H1 (cell line): ENCODE data around the gene SGK2. TPM values are rescaled to one million over a fixed set of nuclear protein-coding genes. Genes with fewer than 3 reads are reported as not detected.

ENCODE experiments used
- CTCF ChIA-PET: fragments of 300-600 bp; sonication (Branson Sonifier 250); formaldehyde crosslinking; loops from one replicate; lab custom pipeline; 2021; ENCODE audit not compliant: partially characterized antibody; lab: Charles Lee
- POLR2A ChIA-PET: fragments of 300-600 bp; sonication (Branson Sonifier 250); formaldehyde crosslinking; loops from one replicate; lab custom pipeline; 2021; ENCODE audit warnings: inconsistent platforms; ENCODE audit not compliant: partially characterized antibody; lab: Charles Lee
- DNase-seq, 2 experiments: peaks; one replicate each; pipeline versions ENCODE4 v3.0.0 to v3.0.0-alpha.2; 2010 to 2022; ENCODE audit warnings: low spot score in 2 of 2, low read depth in 1 of 2, mixed read lengths in 1 of 2
- FAIRE-seq: peaks from 2 replicates; lab custom pipeline; 2011; peaks lifted over from hg19 to GRCh38; lab: Jason Lieb, UNC
- H2AFZ ChIP-seq: 2 replicates; pipeline ENCODE4 v1.8.1; 2012; ENCODE audit warnings: low read length, inconsistent platforms
- H2AK5ac ChIP-seq: 2 replicates; pipeline ENCODE4 v1.6.1; 2013; ENCODE audit warnings: low read depth, low read length
- H2BK120ac ChIP-seq: replicated peaks from 2 replicates; pipeline ENCODE3; 2013; ENCODE audit warnings: low read depth, low read length, inconsistent platforms
- H2BK12ac ChIP-seq: 2 replicates; pipeline ENCODE4 v1.6.1; 2013; ENCODE audit warnings: low read depth, low read length
- H2BK15ac ChIP-seq: 2 replicates; pipeline ENCODE4 v1.6.1; 2013; ENCODE audit warnings: low read length
- H2BK20ac ChIP-seq: 2 replicates; pipeline ENCODE4 v1.6.1; 2013; ENCODE audit warnings: low read length
- H2BK5ac ChIP-seq: 2 replicates; pipeline ENCODE4 v1.6.1; 2013; ENCODE audit warnings: low read depth, low read length
- H3K14ac ChIP-seq: 2 replicates; pipeline ENCODE4 v1.6.1; 2013; ENCODE audit warnings: inconsistent platforms; ENCODE audit not compliant: insufficient read length
- H3K18ac ChIP-seq: 2 replicates; pipeline ENCODE4 v1.6.1; 2013; ENCODE audit warnings: low read length; ENCODE audit errors: extremely low read depth
- H3K23ac ChIP-seq: 2 replicates; pipeline ENCODE4 v1.6.1; 2013; ENCODE audit warnings: inconsistent platforms; ENCODE audit not compliant: insufficient read length
- H3K23me2 ChIP-seq: 2 replicates; pipeline ENCODE4 v1.6.1; 2013; ENCODE audit warnings: low read depth, low read length
- H3K27ac ChIP-seq: 2 replicates; pipeline ENCODE4 v1.6.1; 2011; ENCODE audit warnings: low read depth, low read length, inconsistent platforms
- H3K27me3 ChIP-seq, 4 experiments: replicated peaks in 1 of 4; 1 replicate in 1 of 4; 2 replicates in 3 of 4; pipeline versions ENCODE4 v1.6.1 to v1.8.1; 2011 to 2013; ENCODE audit warnings: low read length in 3 of 4, mild to moderate bottlenecking in 3 of 4, inconsistent platforms in 2 of 4, mixed read lengths in 2 of 4, moderate library complexity in 1 of 4; ENCODE audit not compliant: control insufficient read depth in 3 of 4, insufficient read depth in 3 of 4; ENCODE audit errors: extremely low read depth in 1 of 4
- H3K36me3 ChIP-seq, 4 experiments: 2 replicates each; pipeline versions ENCODE4 v1.6.1 to v1.8.1; 2011 to 2013; ENCODE audit warnings: mild to moderate bottlenecking in 4 of 4, low read length in 3 of 4, moderate library complexity in 2 of 4, control low read depth in 1 of 4, inconsistent platforms in 1 of 4; ENCODE audit not compliant: insufficient read depth in 4 of 4, control insufficient read depth in 2 of 4
- H3K4ac ChIP-seq: replicated peaks from 2 replicates; pipeline ENCODE3; 2013; ENCODE audit warnings: low read length, low read depth, mixed read lengths, inconsistent platforms; ENCODE audit not compliant: insufficient read length
- H3K4me1 ChIP-seq, 4 experiments: replicated peaks in 1 of 4; 1 replicate in 1 of 4; 2 replicates in 3 of 4; pipeline versions ENCODE4 v1.6.1 to v1.8.1; 2011 to 2013; ENCODE audit warnings: low read length in 3 of 4, inconsistent platforms in 2 of 4, mixed read lengths in 1 of 4; ENCODE audit not compliant: insufficient read depth in 4 of 4, control insufficient read depth in 3 of 4
- H3K4me2 ChIP-seq, 2 experiments: 2 replicates each; pipeline versions ENCODE4 v1.6.1 to v1.8.1; 2011 to 2013; ENCODE audit warnings: low read depth in 2 of 2, low read length in 2 of 2, control low read depth in 1 of 2, inconsistent platforms in 1 of 2, mild to moderate bottlenecking in 1 of 2; ENCODE audit not compliant: insufficient read depth in 1 of 2
- H3K4me3 ChIP-seq, 4 experiments: fragments of 200-600, 300-600 bp in 1 of 4; sonication (generic), shearing (Covaris generic), sonication (Bioruptor Twin) in 1 of 4; 2 replicates each; pipeline versions ENCODE4 v1.5.1 to v1.8.1; 2011 to 2016; ENCODE audit warnings: low read length in 4 of 4, low read depth in 3 of 4, control low read depth in 2 of 4, inconsistent platforms in 2 of 4, mild to moderate bottlenecking in 2 of 4, mixed read lengths in 1 of 4, moderate library complexity in 1 of 4; ENCODE audit not compliant: insufficient read depth in 2 of 4; ENCODE audit errors: extremely low read depth in 1 of 4
- H3K56ac ChIP-seq: replicated peaks from 2 replicates; pipeline ENCODE3; 2013; ENCODE audit warnings: low read depth, mild to moderate bottlenecking, mixed read lengths, low read length, inconsistent platforms; ENCODE audit not compliant: insufficient read length
- H3K79me1 ChIP-seq: 2 replicates; pipeline ENCODE4 v1.6.1; 2013; ENCODE audit warnings: low read depth, low read length, control low read depth
- H3K79me2 ChIP-seq, 2 experiments: 2 replicates each; pipeline versions ENCODE4 v1.6.1 to v1.8.1; 2012 to 2013; ENCODE audit warnings: low read length in 2 of 2, mild to moderate bottlenecking in 2 of 2, inconsistent platforms in 1 of 2; ENCODE audit not compliant: insufficient read depth in 2 of 2, control insufficient read depth in 1 of 2
- H3K9ac ChIP-seq, 4 experiments: replicated peaks in 1 of 4; 1 replicate in 1 of 4; 2 replicates in 3 of 4; pipeline versions ENCODE4 v1.6.1 to v1.8.1; 2011 to 2013; ENCODE audit warnings: low read depth in 3 of 4, low read length in 3 of 4, control low read depth in 2 of 4, mild to moderate bottlenecking in 2 of 4, moderate library complexity in 2 of 4, inconsistent platforms in 1 of 4; ENCODE audit errors: extremely low read depth in 1 of 4
- H3K9me3 ChIP-seq, 2 experiments: 2 replicates each; pipeline versions ENCODE4 v1.6.1 to v1.8.1; 2012 to 2013; ENCODE audit warnings: mild to moderate bottlenecking in 2 of 2, moderate library complexity in 2 of 2, control low read depth in 1 of 2, inconsistent platforms in 1 of 2, low read depth in 1 of 2, low read length in 1 of 2, mixed read lengths in 1 of 2; ENCODE audit not compliant: insufficient read depth in 2 of 2
- H4K20me1 ChIP-seq, 2 experiments: replicated peaks in 1 of 2; 2 replicates each; pipeline versions ENCODE3 to v1.8.1; 2011 to 2013; ENCODE audit warnings: inconsistent platforms in 2 of 2, low read length in 2 of 2, mild to moderate bottlenecking in 1 of 2; ENCODE audit not compliant: insufficient read depth in 2 of 2, control insufficient read depth in 1 of 2
- H4K5ac ChIP-seq: 2 replicates; pipeline ENCODE4 v1.6.1; 2013; ENCODE audit warnings: low read length, low read depth, mixed read lengths, inconsistent platforms; ENCODE audit not compliant: insufficient read length
- H4K8ac ChIP-seq: 2 replicates; pipeline ENCODE4 v1.8.0; 2013; ENCODE audit warnings: mild to moderate bottlenecking, moderate library complexity, low read length, inconsistent platforms; ENCODE audit not compliant: insufficient read depth; ENCODE audit errors: extremely low read depth
- H4K91ac ChIP-seq: replicated peaks from 2 replicates; pipeline ENCODE3; 2013; ENCODE audit warnings: low read length, mixed read lengths, inconsistent platforms; ENCODE audit not compliant: insufficient read length
- BACH1 ChIP-seq: IDR thresholded peaks from 2 replicates; pipeline ENCODE4 v1.6.1; 2012; ENCODE audit warnings: low read length, improper control_type of control experiment
- CBX5 ChIP-seq: fragments of 300-800, 300-1000 bp; sonication (generic); IDR thresholded peaks from 2 replicates; pipeline ENCODE4 v1.7.1; 2016; ENCODE audit warnings: antibody characterized with exemption, low read length, low read depth
- CHD1 ChIP-seq: IDR thresholded peaks from 2 replicates; pipeline ENCODE4 v1.6.1; 2012; ENCODE audit warnings: low read depth, low read length, improper control_type of control experiment
- JUN ChIP-seq: IDR thresholded peaks from 2 replicates; pipeline ENCODE4 v1.6.1; 2011; ENCODE audit warnings: low read depth, mild to moderate bottlenecking, improper control_type of control experiment, low read length
- KDM1A ChIP-seq: fragments of 200-600, 300-600 bp; sonication (generic); IDR thresholded peaks from 2 replicates; pipeline ENCODE4 v1.7.1; 2016; ENCODE audit warnings: mild to moderate bottlenecking, low read length, borderline replicate concordance
- NANOG ChIP-seq: IDR thresholded peaks from 2 replicates; pipeline ENCODE4 v1.6.1; 2011; ENCODE audit warnings: low read length, low read depth, mild to moderate bottlenecking, inconsistent platforms; ENCODE audit not compliant: insufficient read depth, poor library complexity, severe bottlenecking
- RBBP5 ChIP-seq: IDR thresholded peaks from 2 replicates; pipeline ENCODE4 v1.7.1; 2012; ENCODE audit warnings: low read depth, mild to moderate bottlenecking, inconsistent platforms, low read length, moderate library complexity, borderline replicate concordance
- SUZ12 ChIP-seq: fragments of 200-600 bp; sonication (generic); IDR thresholded peaks from 2 replicates; pipeline ENCODE4 v1.6.1; 2012; ENCODE audit warnings: mild to moderate bottlenecking, inconsistent platforms, low read length, moderate library complexity, mixed read lengths
- TEAD4 ChIP-seq: IDR thresholded peaks from 2 replicates; pipeline ENCODE4 v1.6.1; 2012; ENCODE audit warnings: low read depth, low read length, inconsistent platforms, mixed read lengths
- ZNF274 ChIP-seq: IDR thresholded peaks from 2 replicates; pipeline ENCODE4 v1.7.0; 2012; ENCODE audit warnings: low read length, borderline replicate concordance; ENCODE audit errors: extremely low read depth
- WGBS, 2 experiments: shearing (Covaris generic) in 1 of 2; methylation state at CpG; one replicate each; pipeline versions ENCODE4 v1.1.6 to v1.1.7; 2013 to 2015; ENCODE audit warnings: low lambda C conversion rate in 2 of 2, mixed read lengths in 2 of 2, inconsistent platforms in 1 of 2, low coverage in 1 of 2, missing lambda C conversion rate in 1 of 2; ENCODE audit not compliant: insufficient replicate concordance in 2 of 2, insufficient coverage in 1 of 2, insufficient read length in 1 of 2; ENCODE audit errors: extremely low coverage in 1 of 2, missing lambda C conversion rate in 1 of 2; 5-methylcytosine and 5-hydroxymethylcytosine counted together
- polyA plus RNA-seq, 7 experiments: library from polyadenylated mRNA; depleted of rRNA in 3 of 7; stranded (reverse) in 5 of 7; unstranded in 2 of 7; fragments of >200 nt in 5 of 7; fragments of 200-250 nt in 2 of 7; gene quantifications; 1 replicate in 5 of 7; 2 replicates in 1 of 7; 4 replicates in 1 of 7; pipeline versions ENCODE4 v1.2.1 to v1.2.3, GENCODE V29; 2011 to 2013; ENCODE audit warnings: missing spikeins in 2 of 7, mixed read lengths in 2 of 7
- total RNA-seq: library from RNA; stranded (reverse); fragmentation: NEBNext Ultra II Directional; extraction: Animal tissue kit (Norgen Biotek cat#: 25700); gene quantifications from 2 replicates; pipeline ENCODE4 v1.2.1, GENCODE V29; 2021

The SGK2 gene
- total and polyA plus RNA-seq, 2 of the 8 experiments (the other 6 are each of a cell fraction or from before 2014, with no cell fraction given) = 0.21 TPM; not detected in 1

DNA sequence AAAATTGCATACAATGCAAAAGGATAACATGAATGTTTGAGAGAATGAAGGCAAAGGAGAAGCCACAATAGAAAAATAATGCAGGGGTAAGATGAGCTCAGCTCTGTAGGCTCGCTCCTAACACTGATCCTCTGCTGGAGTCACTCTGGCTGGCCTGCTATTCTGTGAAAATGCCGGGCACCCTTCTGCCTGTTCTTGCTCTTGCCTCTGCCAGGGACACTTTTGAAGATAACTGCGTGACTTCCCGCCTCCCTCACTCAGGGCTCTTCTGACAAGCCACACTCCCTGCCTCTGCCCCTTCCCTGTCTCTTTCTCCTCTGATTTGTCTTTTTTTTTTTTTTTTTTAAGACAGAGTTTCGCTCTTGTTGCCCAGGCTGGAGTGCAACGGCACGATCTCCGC lies 72.8 kb downstream of the SGK2 start:
- Histone ChIP-seq H3K27me3 (no peaks in the 10 kb centered on the region), H4K8ac (no peak overlapping the region), H4K91ac (no peak overlapping the region), H2BK15ac (no peak overlapping the region), H2BK120ac (no peak overlapping the region), H2AFZ (no peak overlapping the region), H3K27ac (no peak overlapping the region), H3K79me1 (no peaks in the 10 kb centered on the region), H2AK5ac (no peak overlapping the region), H3K23ac (no peak overlapping the region), H3K4me3 (no peak overlapping the region), H3K18ac (no peak overlapping the region), H3K4me1 (no peaks in the 10 kb centered on the region), H3K14ac (no peak overlapping the region), H4K5ac (no peak overlapping the region), H3K9ac (no peak overlapping the region), H2BK20ac (no peak overlapping the region), H3K4me2 (no peak overlapping the region), H3K4ac (no peak overlapping the region), H3K56ac (no peak overlapping the region), H3K9me3 (no peaks in the 10 kb centered on the region), H3K36me3 (peaks cover 6 to 15% (median 12%) of the 10 kb centered on the region in 4 experiments; a peak in 6 of 8 replicates), H2BK12ac (no peak overlapping the region), H3K79me2 (no peaks in the 10 kb centered on the region), H3K23me2 (no peaks in the 10 kb centered on the region), H2BK5ac (no peak overlapping the region), H4K20me1 (no peaks in the 10 kb centered on the region)
- no peak for TF ChIP-seq BACH1
- TF ChIP-seq JUN = no peak
- TF ChIP-seq KDM1A = no peak
- no peak for TF ChIP-seq RBBP5
- no peak for TF ChIP-seq ZNF274
- no peak for TF ChIP-seq TEAD4
- no peak for TF ChIP-seq CBX5
- TF ChIP-seq CHD1 = no peak
- TF ChIP-seq SUZ12 = no peak
- TF ChIP-seq NANOG = no peak
- WGBS, 2 experiments = 94% methylated on average over 3 of the region's 8 CpGs; no CpG with 5 or more reads in 1 of the 2 experiments
- DNase-seq = no peak
- POLR2A ChIA-PET = interaction anchor here (1.4 kb wide), 1 partner anchor 36 kb away, joined by 5 read pairs; no protein-coding TSS in a partner anchor
- CTCF ChIA-PET = interaction anchor here (0.6 to 1.2 kb wide), 3 partner anchors 11 to 93 kb away, joined by 3 to 4 read pairs (median 3); no protein-coding TSS in a partner anchor
- no peak for FAIRE-seq
